Activated CD4-positive, alpha-beta T cell treated with anti-CD3 and anti-CD28 coated beads, Interleukin-2, amount 50 U/mL, for 24 hours (primary cell): Measurements from ENCODE around the gene OSBPL2.

ENCODE experiments used
- DNase-seq, 2 donors: peaks; one replicate each; pipeline ENCODE4 v3.0.0-alpha.2; 2020; ENCODE audit warnings: low read depth in 1 of 2, low spot score in 1 of 2

The OSBPL2 gene

DNA sequence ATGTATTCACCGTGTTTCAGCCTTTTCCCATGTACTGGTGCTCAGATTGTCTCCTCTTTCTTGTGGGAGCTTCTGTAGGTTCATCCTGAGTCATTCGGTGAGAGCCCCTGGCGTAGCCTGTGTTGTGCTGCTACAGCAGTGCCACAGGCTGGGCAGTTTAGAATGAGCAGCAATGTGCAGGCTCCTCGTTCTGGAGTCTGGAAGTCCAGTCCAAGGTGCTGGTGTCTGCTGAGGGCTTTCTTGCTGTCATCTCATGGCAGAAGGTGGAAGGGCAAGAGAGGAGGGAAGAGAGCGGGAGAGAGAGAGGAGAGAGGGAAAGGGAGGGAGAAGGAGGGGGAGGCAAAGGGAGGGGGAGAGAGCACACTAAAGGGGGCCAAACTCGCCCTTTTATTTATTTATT lies 15.1 kb downstream of the OSBPL2 start:
- no peak for DNase-seq

DNA sequence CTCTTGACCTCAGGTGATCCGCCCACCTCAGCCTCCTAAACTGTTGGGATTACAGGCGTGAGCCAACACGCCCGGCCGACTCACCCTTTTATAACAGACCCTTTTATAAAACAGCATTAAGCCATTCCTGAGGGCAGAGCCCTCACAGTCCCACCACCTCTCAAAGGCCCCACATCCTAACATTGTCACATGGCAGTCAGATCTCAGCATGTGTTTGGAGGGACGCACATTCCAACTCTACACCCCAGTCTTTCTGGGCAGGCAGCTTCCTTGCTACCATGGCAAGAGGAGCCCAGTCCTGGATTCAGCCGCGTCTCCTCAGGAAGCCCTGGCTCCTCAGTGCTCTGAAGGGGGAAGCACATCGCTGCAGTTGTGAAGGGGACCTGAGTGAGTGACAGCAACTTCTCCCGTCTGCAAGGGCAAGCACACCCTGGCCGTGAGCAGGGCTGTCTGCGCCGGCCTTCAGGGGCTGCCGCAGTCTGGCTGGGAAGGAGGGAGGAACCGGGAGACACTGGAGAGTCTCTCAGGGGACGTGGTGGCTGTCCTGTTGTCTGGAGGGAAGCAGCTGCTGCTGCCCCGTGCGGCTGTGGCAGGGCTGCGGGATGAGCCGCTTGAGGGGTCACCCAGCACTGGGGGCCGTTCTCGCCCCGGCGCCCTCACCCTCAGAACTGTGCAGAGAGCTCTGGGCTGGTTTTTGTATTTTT lies 15.9 kb downstream of the OSBPL2 start:
- DNase-seq = no peak

GRCh38 chr20:62255976-62256375 lies 17.7 kb downstream of the OSBPL2 start:
- no peak for DNase-seq

DNA sequence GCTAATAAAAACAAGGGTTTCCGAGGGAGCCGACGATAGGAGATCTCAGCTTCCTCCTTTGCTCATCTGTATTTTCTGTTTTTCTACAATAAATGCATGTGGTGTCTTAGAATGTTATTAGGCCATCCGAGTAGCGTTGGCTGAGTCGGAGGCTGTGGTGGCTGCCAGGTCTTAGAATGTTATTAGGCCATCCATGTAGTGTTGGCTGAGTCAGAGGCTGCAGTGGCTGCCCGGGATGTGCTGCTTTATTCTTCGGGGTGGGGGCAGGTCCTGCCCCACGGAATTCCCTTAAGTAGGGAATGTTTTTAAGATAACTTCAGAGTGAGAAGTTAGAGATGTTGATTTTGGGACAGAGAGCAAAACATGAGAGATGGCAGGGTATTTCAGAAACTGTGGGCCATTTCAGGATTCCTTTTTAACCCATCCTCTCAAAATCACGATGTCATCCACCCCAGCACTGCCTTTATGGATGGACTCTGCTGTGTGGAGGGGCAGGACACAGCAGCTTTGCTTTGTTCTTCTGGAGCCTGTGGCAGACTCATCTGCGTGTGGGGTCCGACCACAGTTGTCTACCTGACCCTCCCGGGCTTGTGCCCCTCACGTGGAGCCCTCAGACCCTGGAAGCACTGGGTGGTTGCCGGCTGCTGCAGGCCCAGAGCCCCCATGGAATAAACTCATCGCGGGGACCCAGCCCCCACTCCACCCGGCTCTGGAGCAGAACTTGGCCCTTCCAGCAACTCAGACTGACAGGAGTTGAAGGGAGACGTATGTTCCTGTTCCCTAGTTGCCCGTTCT lies 20.4 kb downstream of the OSBPL2 start:
- no peak for DNase-seq

- DNase-seq = no peak
Measured at GRCh38 chr20:62259294-62259565, 20.9 kb downstream of the OSBPL2 start.

- no peak for DNase-seq
Measured at GRCh38 chr20:62262064-62262463, 23.7 kb downstream of the OSBPL2 start.

GRCh38 chr20:62263396-62263795 lies 25.1 kb downstream of the OSBPL2 start:
- DNase-seq = no peak

DNA sequence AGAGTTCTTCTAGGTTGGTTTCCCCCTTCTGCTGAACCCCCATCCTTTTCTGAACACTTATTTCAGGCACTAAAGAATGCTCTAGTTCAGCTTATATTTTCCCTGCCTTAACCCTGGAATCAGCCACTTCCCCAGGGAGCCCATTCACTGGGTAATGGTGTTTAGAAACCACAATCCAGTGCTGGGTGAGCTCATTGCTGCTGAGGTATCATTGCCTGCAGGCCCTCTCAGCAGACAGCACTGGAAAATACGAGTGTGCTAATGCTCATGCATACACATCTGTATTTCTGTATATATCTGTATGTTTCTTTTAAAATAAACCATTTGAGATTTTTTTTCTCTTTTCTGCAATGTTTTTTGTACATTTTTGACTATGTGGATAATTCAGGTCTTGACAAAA lies 27.0 kb downstream of the OSBPL2 start:
- no peak for DNase-seq

DNA sequence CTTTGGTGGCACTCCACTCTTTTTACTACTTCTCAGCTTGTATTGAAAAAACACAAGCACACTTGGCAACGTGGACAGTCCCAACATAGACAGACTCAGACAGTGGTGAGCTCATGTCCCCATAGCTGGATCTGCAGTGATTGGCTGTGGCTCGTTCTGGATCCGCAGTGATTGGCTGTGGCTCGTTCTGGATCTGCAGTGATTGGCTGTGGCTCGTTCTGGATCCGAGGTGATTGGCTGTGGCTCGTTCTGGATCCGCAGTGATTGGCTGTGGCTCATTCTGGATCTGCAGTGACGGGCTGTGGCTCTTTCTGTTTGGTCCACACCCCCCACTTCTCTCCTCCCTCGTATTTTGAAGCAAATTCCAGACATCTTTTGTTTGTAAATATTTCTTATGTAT lies 28.0 kb downstream of the OSBPL2 start:
- DNase-seq = no peak

- DNase-seq = no peak
Measured at GRCh38 chr20:62266851-62267250, 28.5 kb downstream of the OSBPL2 start.

- DNase-seq = no peak
Measured at GRCh38 chr20:62267543-62267942, 29.2 kb downstream of the OSBPL2 start.

- DNase-seq = no peak
Measured at GRCh38 chr20:62268228-62268900, 30.0 kb downstream of the OSBPL2 start.

- no peak for DNase-seq
Measured at GRCh38 chr20:62269378-62269777, 31.1 kb downstream of the OSBPL2 start.

DNA sequence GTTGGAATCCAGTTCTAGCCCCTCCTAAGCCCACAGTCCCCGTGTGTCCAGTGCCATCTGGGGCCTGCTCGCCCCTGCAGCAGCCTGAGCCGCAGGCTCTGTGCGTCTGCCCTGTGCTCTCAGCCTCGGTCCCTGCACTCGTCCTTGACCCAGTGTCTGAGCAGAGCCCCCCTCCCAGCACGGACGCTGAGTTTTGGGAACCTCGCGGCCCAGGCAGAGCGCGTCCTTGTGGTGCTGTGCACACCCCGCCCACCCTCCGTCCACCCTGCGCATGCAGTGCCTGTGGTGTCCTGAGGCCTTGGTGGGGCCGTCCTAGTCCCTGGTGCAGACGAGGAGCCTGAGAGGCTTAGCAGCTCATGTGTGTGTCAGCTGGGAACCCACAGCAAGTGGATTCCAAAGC lies 31.6 kb downstream of the OSBPL2 start:
- no peak for DNase-seq

GRCh38 chr20:62272200-62272599 lies 33.9 kb downstream of the OSBPL2 start:
- DNase-seq = no peak

GRCh38 chr20:62273416-62273815 lies 35.1 kb downstream of the OSBPL2 start:
- no peak for DNase-seq

DNA sequence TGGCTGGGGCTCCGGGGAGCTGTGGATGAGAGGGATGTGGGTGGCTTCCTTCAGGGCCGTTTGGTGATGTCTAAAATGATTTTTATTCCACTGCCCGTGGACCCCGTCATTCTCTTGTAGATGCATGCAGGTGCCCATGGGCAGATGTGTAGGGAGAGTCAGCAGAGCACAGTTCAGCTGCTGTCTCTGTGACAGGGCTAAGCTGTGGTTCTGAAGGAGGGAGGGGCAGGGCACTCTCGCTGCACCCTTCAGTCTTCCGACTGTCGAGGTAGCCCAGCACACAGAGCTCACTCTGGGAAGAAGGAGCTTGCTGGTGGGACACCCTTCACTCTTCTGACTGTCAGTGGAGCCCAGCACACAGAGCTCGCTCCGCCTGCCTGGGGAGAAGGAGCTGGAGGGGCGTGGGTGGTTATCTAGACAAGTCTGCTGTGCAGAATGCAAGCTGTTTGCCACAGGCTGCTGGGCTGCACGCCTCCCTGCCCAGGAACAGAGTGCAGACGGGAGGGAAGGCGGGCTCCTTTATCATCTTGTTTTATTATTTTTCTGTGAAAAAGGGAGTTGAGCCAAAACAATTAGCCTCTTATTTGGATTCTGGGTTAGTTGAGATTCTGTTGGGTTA lies 36.1 kb downstream of the OSBPL2 start:
- DNase-seq = no peak

DNA sequence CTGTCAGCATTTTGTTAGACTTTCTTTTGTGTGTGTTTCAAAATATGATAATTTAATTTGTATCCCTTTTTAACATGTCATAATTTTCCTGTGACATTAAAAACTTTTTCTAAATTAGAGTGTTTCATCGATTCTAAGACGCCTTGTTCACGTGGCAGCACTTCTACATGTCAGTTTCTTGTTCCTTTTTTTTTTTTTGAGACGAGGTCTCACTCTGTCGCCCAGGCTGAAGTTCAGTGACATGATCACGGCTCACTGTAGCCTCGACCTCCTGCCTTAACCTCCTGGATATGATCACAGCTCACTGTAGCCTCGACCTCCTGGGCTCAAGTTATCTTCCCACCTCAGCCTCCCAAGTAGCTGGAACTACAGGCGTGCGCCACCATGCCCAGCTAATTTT lies 36.9 kb downstream of the OSBPL2 start:
- no peak for DNase-seq

DNA sequence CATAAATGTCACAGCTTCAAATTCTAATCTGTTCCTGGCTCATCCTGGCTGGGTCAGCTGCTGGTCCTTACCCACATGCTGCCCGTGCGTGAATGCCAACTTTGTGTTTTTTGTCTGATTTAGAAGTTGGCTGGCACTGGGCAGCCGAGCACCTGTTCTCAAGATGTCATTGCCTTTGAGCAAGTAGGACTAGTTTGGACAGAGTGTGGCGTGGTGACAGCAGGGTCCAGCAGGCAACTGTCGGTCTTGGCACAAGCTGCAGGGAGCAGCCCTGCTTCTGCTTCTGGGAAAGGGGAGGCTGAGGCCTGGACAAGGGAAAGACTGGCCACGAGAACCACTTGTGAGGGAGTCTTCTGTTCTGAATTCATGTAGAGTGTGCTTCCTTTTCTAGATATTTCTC lies 38.1 kb downstream of the OSBPL2 start:
- DNase-seq = no peak

GRCh38 chr20:62277253-62277652 lies 38.9 kb downstream of the OSBPL2 start:
- no peak for DNase-seq

DNA sequence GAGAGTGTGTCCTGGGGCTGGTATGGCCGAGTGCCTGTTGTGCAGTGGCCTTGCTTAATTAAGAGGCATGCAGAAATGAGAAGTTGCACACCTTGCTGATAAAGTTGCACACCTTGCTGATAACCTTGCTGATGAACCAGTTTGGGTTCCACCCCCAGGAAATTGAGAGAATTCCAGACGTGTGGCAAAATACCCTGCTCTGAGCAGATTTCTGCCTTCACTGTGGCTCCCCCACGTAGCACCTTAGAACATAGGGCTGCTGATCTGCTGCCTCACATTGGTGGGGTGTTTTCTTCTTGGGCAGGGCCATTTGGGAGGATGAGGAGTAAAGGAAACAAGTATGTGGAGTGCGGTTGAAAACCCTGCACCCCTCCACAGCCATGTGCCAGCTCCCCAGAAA lies 42.0 kb downstream of the OSBPL2 start:
- no peak for DNase-seq
